NB4 (cell line): ENCODE results near the gene SORBS1.

Experiments
- CTCF ChIP-seq: IDR thresholded peaks from one replicate; pipeline ENCODE4 v1.5.1; 2012; ENCODE audit warnings: low read depth, low read length
- MAX ChIP-seq: IDR thresholded peaks from 2 replicates; pipeline ENCODE4 v1.6.1; 2011; ENCODE audit warnings: low read depth, low read length
- MYC ChIP-seq: IDR thresholded peaks from 2 replicates; pipeline ENCODE4 v1.6.1; 2011; ENCODE audit warnings: low read depth, low read length
- POLR2A ChIP-seq: IDR thresholded peaks from 2 replicates; pipeline ENCODE4 v1.6.1; 2011; ENCODE audit warnings: mild to moderate bottlenecking; ENCODE audit not compliant: insufficient read length; ENCODE audit errors: extremely low read depth

GRCh38 chr10:95352684-95353083, 208.5 kb downstream of the SORBS1 start:
- TF ChIP-seq CTCF: no peak
- no peak for TF ChIP-seq POLR2A
- no peak for TF ChIP-seq MAX
- TF ChIP-seq MYC: no peak
